Large intestine (tissue), 3 donors: ENCODE results near the gene ABR. TPM values are rescaled to one million over a fixed set of nuclear protein-coding genes. Genes with fewer than 3 reads are reported as not detected.
"Not testable (repeated sequence)": the region's sequence is repeated elsewhere in the genome, so short reads cannot be mapped to it uniquely, and the experiment has no call there.

Experiments used
- DNase-seq, 2 donors: peaks; one replicate each; pipeline versions ENCODE4 v3.0.0 to v3.0.0-alpha.2; 2013
- H3K27ac ChIP-seq: one replicate; pipeline ENCODE4 v1.5.1; 2013; ENCODE audit warnings: low read length
- H3K27me3 ChIP-seq: 2 replicates; pipeline ENCODE4 v1.6.1; 2013; ENCODE audit warnings: low read length; ENCODE audit not compliant: control insufficient read depth, insufficient read depth
- H3K36me3 ChIP-seq: 2 replicates; pipeline ENCODE4 v1.6.1; 2013; ENCODE audit warnings: low read length; ENCODE audit not compliant: control insufficient read depth, insufficient read depth
- H3K4me1 ChIP-seq: one replicate; pipeline ENCODE4 v1.6.1; 2013; ENCODE audit warnings: low read length; ENCODE audit not compliant: control insufficient read depth, insufficient read depth
- H3K4me3 ChIP-seq: one replicate; pipeline ENCODE4 v1.5.1; 2013; ENCODE audit warnings: low read length
- H3K9me3 ChIP-seq: one replicate; pipeline ENCODE4 v1.6.1; 2013; ENCODE audit warnings: mild to moderate bottlenecking, low read depth, low read length, moderate library complexity; ENCODE audit not compliant: control insufficient read depth
- WGBS: methylation state at CpG from one replicate; pipeline ENCODE4 v1.1.5; 2013; ENCODE audit warnings: low lambda C conversion rate; ENCODE audit not compliant: insufficient coverage; 5-methylcytosine and 5-hydroxymethylcytosine counted together
- polyA plus RNA-seq: library from polyadenylated mRNA; unstranded; fragments of 120-200 nt; gene quantifications from one replicate; pipeline ENCODE4 v1.2.1, GENCODE V29; 2013

The ABR gene
- polyA plus RNA-seq, 1 donor, result 125 TPM

DNA sequence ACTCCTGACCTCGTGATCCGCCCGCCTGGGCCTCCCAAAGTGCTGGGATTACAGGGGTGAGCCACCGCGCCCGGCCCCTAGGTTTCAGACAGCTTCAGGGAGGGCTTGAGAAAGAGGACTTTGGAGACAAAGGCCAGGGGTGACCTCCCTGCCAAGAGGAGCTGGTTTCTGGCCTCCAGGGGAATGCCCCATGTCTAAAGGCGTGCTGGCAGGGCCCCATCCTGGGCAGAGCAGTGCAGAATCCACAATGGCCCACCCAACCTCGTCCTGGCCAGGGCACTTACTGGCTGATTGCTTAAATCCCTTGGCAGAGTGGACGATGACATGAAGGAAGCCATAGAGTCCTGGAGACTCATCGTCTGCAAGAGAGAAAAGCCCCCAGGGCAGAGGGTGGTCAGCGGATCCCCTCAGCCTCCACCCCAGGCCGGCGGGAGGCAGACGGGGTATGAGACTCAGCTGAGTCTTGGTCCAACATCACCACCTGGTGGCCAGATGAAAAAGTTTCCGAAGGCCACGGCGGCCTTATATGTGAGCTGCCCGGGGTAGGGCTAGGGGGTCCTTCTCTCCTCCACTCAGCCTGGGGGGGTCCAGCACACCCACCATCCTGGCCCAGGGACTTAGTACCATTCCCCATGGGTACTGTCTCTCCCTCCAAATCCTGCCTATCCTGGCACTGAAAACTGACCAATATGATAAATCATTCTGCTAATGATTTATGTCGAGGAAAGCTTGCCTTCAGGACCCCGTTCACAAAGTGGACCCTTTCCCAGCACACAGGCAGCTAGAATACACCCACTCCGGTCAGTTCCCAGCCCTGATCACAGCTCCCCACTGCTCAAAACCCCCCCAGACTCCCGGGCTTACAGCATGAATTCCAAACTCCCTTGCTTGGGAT, 123.8 kb downstream of the ABR start:
- no peaks in the 10 kb centered on the region for H3K27me3 ChIP-seq
- WGBS, result no CpG with 5 or more reads among the region's 22 CpGs
- peaks cover 3% of the 10 kb centered on the region for H3K9me3 ChIP-seq
- no peak overlapping the region for H3K27ac ChIP-seq
- H3K4me3 ChIP-seq, result no peak overlapping the region
- no peaks in the 10 kb centered on the region for H3K4me1 ChIP-seq
- peaks cover 71% of the 10 kb centered on the region for H3K36me3 ChIP-seq
- DNase-seq, result peak in 1 of 2 donors; percentile 46

DNA sequence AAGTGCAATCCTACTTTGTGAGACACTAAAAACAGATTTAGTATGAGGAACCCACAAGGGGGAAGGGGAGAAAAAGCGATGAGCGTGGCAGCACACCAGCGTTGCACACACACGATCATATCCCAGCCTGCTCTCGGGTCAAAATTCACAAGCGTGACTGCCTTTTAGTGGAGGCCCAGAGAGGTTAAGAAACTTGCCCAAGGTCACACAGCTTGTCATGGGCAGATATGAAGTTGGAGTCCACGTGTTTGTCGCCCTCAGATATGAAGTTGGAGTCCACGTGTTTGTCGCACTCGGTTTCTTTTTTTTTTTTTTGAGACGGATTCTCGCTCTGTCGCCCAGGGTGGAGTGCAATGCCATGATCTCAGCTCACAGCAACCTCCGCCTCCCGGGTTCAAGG, 124.5 kb downstream of the ABR start:
- no CpG with 5 or more reads among the region's 16 CpGs for WGBS
- H3K4me3 ChIP-seq, result no peak overlapping the region
- peaks cover 69% of the 10 kb centered on the region for H3K36me3 ChIP-seq
- peaks cover 3% of the 10 kb centered on the region for H3K9me3 ChIP-seq
- no peak overlapping the region for H3K27ac ChIP-seq
- H3K27me3 ChIP-seq, result no peaks in the 10 kb centered on the region
- no peak for DNase-seq
- no peaks in the 10 kb centered on the region for H3K4me1 ChIP-seq

DNA sequence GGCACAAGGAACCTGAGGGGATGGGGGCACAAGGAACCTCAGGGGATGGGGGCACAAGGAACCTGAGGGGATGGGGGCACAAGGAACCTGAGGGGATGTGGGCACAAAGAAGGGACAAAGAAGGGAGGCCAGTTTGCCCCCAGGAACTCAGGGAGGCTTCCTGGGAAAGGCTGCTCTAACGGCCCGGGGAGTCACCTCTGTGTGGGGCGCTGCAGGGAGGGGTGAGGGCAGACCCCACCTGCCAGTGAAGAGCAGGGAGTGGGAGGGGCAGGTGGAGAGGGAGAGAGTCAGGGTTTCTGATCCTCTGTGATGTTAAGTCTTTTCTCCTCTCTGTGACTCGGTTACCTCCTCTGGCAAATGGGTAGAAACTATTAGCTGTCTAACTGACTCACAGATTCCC, 125.1 kb downstream of the ABR start:
- H3K9me3 ChIP-seq, result peaks cover 3% of the 10 kb centered on the region
- no peaks in the 10 kb centered on the region for H3K4me1 ChIP-seq
- DNase-seq, result no peak
- no peaks in the 10 kb centered on the region for H3K27me3 ChIP-seq
- H3K4me3 ChIP-seq, result no peak overlapping the region
- WGBS, result no CpG with 5 or more reads among the region's 4 CpGs
- H3K27ac ChIP-seq, result no peak overlapping the region
- H3K36me3 ChIP-seq, result peaks cover 70% of the 10 kb centered on the region

DNA sequence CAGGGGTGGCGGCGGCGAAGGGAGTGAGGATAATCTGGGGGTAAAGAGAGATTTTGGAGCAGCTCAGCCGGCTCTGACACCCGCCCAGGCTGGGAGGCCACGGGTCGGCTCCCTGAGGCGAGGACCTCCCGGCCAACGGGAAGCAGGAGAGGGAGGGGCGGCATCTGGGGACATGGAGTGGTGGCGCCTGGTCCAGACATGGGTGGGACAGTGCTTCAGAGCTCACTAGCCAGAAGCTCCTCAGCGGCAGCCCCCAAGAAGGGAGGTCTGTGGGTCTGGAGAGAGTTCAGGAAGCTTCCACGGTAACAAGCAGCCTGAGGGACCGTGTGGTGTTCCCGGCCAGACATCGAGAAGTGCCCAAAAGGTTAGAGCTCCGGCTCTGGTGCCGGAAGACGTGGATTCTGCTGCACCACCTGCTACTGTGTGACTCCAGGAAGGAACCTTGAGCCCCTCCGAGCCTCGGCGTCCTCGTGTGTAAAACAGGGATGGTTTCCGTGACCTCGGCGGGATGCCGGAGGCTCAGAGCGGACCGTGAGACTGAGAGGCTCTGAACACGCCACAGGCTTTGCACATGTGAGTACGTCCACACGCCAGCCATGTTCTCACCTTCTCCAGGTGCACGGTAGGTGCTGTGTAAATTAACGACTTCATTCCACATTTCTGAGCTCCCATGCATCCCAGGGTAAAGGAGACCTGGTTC, 126.0 kb downstream of the ABR start:
- peaks cover 67% of the 10 kb centered on the region for H3K36me3 ChIP-seq
- H3K4me3 ChIP-seq, result no peak overlapping the region
- WGBS, result 100% methylated on average over 1 of the region's 35 CpGs
- DNase-seq, result no peak
- peaks cover 3% of the 10 kb centered on the region for H3K9me3 ChIP-seq
- no peaks in the 10 kb centered on the region for H3K27me3 ChIP-seq
- no peak overlapping the region for H3K27ac ChIP-seq
- H3K4me1 ChIP-seq, result no peaks in the 10 kb centered on the region

DNA sequence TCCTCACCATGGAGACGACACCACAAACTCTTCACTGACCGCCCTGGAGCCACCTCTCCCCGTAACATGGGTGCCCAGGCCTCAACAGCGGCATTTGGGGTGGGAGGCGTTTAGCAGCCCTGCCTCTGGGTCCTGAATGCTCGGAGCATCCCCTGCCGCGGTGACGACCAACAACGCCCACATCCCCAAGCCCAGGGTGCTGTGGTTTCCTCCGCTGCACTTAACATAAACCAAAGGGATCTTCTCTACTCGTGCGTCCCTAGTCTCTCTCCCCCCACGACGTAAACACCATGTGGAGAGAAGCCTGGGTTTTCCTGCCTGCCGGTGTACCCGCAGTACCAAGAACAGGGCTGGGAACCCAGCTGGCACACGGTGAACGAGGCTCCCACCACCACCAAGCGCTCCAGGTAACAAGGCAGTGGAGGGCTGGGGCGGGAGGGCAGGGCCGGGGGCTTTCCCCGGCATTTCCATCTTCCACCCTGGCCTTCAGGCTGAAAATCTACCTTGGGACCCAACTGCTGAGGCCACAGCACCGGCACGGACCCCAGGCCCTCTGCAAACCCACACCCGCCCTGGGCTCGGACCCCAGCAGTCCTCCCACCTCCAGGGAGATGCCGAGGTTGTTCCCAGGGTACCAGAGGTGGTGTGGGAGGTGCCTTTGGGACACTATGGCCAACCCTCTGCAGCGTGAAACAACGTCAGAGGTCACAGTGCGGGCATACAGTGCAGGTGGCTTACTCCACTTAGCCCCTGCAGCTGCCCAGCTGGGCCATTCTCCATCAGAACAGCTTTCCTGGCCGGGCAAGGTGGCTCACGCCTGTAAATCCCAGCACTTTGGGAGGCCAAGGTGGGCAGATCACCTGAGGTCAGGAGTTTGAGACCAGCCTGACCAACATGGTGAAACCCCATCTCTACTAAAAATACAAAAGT, 128.5 kb downstream of the ABR start:
- WGBS, result no CpG with 5 or more reads among the region's 33 CpGs
- Histone ChIP-seq H3K4me1 (no peaks in the 10 kb centered on the region), H3K27me3 (no peaks in the 10 kb centered on the region), H3K36me3 (peaks cover 68% of the 10 kb centered on the region), H3K9me3 (no peaks in the 10 kb centered on the region), H3K27ac (no peak overlapping the region), H3K4me3 (no peak overlapping the region)
- DNase-seq, result peak in 1 of 2 donors; percentile 18

DNA sequence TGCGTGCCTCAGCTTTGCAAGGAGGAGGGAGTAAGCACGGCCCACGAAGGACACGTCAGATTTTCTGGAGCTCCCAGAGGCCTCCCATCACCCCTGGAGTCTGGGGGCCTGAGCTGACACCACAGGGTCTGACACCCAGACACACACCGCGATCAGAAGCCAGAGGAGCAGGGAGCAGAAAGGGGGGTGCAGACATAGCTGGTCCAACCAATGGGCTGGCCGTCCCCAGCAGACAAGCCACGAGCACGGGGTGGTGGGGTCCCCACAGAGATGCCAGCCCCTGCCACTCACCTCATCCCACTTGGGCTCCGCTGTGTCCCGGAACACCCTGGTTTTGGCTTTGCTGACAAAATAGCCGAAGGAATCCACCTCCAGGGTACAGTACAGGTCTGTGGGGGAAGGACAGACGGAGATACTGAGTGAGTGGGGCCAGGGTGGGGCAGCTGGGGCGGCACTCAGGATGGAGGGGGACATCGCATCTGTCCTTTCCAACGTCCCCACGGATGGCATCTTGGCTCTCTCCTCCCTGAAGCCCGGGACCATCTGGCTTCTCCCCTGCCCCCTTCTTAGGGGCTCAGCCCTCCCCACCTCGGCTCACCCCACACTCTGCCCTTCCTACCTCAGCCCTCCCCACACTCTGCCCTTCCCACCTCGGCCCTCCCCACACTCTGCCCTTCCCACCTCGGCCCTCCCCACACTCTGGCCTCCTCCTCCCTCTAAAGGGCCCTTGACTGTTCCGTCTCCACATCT, 129.4 kb downstream of the ABR start:
- no CpG with 5 or more reads among the region's 22 CpGs for WGBS
- no peak for DNase-seq
- no peak overlapping the region for H3K4me3 ChIP-seq
- H3K27me3 ChIP-seq, result no peaks in the 10 kb centered on the region
- no peaks in the 10 kb centered on the region for H3K4me1 ChIP-seq
- peaks cover 64% of the 10 kb centered on the region for H3K36me3 ChIP-seq
- H3K27ac ChIP-seq, result no peak overlapping the region
- no peaks in the 10 kb centered on the region for H3K9me3 ChIP-seq

DNA sequence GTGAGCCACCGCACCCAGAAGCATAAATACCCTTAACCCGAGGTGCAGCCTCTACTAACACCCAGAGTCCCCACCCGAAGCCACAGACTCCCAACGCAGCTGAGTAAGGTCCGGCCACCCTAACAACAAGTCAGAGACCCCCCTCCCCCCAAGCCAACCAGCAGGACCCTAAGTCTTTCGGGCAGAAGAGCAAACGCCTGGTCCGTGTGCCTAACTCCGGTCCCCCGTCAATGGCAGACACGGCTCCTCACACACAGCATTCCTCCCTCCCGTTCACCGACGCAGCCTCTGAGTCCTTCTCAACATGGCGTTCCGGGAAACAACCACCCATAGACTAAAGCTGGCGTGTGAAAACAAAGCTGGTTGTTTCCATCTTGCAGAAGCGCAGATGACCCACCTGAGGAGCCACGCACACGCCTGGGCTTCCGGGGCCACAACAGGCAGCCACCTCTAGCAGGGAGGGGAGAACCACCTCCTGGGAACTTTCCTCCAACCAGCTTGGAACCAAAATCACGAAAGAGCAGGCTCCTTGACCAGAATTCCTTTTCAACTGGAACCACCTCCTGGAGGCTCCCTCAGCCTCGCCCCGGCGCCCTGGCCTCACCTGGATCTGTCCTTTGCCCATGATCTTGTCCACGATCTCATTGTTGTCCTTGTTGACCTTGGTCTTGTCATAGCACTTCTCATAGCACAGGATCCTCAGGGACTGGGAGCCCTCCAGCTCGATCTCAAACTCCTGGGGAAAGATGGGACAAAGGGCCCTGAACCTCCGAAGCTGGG, 130.1 kb downstream of the ABR start:
- Histone ChIP-seq H3K4me3 (no peak overlapping the region), H3K4me1 (no peaks in the 10 kb centered on the region), H3K27ac (no peak overlapping the region), H3K36me3 (peaks cover 57% of the 10 kb centered on the region), H3K27me3 (no peaks in the 10 kb centered on the region), H3K9me3 (no peaks in the 10 kb centered on the region)
- WGBS, result 100% methylated on average over 2 of the region's 28 CpGs
- DNase-seq, result no peak

DNA sequence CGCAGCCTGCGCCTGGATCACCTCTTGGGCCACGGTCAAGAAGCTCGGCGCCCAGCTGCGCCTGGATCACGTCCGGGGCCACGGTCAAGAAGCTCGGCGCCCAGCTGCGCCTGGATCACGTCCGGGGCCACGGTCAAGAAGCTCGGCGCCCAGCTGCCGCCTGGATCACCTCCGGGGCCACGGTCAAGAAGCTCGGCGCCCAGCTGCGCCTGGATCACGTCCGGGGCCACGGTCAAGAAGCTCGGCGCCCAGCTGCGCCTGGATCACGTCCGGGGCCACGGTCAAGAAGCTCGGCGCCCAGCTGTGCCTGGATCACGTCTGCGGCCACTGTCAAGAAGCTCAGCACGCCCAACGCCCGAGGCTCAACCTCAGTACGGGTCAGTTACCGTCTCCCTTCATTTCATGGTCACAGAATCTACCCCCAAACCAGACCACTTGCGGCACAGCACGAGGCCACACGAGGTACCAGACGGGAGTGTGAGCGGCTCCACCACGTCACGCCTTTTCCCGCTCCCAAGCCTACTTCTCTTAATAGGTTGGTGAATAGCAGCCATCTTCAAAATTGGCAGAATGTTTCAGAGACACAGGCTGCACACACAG, 131.2 kb downstream of the ABR start:
- no CpG with 5 or more reads among the region's 49 CpGs for WGBS
- H3K9me3 ChIP-seq, H3K27me3 ChIP-seq, DNase-seq, H3K4me3 ChIP-seq, H3K27ac ChIP-seq, H3K4me1 ChIP-seq: not testable (repeated sequence)
- peaks cover 47% of the 10 kb centered on the region for H3K36me3 ChIP-seq

DNA sequence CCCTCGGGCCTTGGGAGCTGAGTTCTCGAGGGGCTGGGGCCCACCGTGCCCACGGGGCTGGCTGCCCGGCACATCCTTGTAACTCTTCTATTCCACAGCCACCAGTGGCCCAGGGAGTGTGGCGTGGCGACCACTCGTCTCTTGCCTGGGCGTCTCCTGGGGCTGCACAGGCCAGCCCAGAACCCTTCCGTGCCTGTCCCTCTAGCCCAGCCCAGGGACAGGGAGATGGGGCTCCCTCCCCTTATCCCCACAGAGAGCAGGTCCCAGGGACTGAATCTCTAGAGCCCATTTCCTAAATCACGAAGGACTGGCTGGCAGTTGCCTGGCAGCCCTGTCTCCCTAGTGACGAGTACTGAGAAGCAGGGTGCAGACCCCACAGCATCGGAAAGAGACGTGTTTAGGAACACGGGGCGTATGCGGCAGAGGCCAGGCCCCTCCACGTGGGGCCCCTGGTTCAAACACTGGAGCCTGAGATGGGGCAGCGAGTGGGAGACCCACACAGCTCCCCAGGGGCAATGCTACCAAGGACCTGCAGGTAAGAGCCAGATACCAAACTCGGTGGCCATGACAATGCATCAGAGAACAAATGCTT, 131.8 kb downstream of the ABR start:
- WGBS, result no CpG with 5 or more reads among the region's 20 CpGs
- peaks cover 45% of the 10 kb centered on the region for H3K36me3 ChIP-seq
- H3K27me3 ChIP-seq, result no peaks in the 10 kb centered on the region
- peaks cover 4% of the 10 kb centered on the region for H3K4me1 ChIP-seq
- H3K27ac ChIP-seq, result peak overlapping the region; percentile 36
- H3K9me3 ChIP-seq, result no peaks in the 10 kb centered on the region
- DNase-seq, result no peak
- no peak overlapping the region for H3K4me3 ChIP-seq
